HG03103 (cell line): ENCODE results near the gene NTRK1.
"Not testable (repeated sequence)": the region's sequence is repeated elsewhere in the genome, so short reads cannot be mapped to it uniquely, and the experiment has no call there.

Source experiments
- ATAC-seq: cut with Tn5 transposase; IDR thresholded peaks from one replicate; pipeline ENCODE4 v1.9.1; 2021; ENCODE audit warnings: low read depth; ENCODE audit not compliant: unreplicated experiment

The NTRK1 gene

DNA sequence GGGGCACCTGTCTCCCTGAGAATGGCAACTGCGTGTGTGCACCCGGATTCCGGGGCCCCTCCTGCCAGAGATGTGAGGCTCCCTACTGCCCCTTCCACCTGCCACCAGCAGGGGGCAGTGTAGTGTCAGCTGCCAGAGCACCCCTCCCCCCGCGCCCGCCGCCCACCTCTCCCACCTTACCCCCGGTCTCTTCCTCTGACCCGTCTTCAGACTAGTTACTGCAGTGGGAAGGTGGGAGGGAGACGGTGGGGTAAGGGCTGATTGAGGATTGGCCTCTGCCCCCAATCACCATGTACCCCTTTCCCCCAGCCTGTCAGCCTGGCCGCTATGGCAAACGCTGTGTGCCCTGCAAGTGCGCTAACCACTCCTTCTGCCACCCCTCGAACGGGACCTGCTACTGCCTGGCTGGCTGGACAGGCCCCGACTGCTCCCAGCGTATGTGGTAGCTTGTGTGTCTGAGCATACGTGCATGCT is 49.7 kb downstream of the NTRK1 start:
- ATAC-seq, result no peak

- ATAC-seq, result no peak
Observed at GRCh38 chr1:156911577-156912298, 51.1 kb downstream of the NTRK1 start.

DNA sequence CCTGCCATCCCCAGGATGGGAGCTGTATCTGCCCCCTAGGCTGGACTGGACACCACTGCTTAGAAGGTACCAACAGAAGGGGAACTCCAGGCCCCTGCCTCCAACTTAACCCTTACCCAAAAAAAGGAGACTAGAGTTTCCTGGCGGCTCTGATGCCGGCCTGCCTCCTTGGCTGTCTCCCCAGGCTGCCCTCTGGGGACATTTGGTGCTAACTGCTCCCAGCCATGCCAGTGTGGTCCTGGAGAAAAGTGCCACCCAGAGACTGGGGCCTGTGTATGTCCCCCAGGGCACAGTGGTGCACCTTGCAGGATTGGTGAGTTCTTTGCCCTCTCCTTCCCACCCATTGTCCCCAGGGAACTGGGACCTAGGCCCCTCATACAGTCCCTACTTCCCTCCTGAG is 51.6 kb downstream of the NTRK1 start:
- no peak for ATAC-seq

GRCh38 chr1:156912861-156913808 is 52.5 kb downstream of the NTRK1 start:
- ATAC-seq, result no peak

DNA sequence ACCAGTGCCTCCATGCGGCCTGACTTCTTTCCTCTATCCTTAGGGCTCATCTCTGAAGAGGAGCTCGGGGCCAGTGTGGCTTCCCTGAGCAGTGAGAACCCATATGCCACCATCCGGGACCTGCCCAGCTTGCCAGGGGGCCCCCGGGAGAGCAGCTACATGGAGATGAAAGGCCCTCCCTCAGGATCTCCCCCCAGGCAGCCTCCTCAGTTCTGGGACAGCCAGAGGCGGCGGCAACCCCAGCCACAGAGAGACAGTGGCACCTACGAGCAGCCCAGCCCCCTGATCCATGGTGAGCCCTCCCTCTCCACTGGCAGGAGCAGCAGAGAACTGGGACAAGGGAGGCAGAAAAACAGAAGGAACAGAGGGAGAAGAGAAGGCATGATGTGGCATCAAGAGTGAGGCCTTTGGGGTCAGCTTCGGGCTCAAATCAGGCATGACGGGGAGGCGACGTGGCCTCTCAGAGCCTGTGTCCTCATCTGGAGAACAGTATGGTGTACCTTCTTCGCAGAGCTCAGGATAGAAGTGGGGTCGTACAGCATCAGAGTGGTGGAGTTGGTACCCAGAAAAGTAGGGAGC is 53.2 kb downstream of the NTRK1 start:
- ATAC-seq, result no peak

DNA sequence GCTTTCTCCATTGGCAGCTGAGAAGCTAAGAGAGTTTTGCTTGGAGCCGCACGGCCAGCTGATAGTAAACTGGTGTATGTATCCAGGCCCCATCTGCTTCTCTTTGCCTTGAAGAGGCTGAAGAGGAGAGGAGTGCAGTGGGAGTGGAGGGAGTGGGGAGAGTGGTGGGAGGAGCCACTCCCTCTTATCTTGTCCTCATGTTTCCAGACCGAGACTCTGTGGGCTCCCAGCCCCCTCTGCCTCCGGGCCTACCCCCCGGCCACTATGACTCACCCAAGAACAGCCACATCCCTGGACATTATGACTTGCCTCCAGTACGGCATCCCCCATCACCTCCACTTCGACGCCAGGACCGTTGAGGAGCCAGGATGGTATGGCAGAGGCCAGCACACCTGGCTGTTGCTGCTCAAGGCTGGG is 53.8 kb downstream of the NTRK1 start:
- ATAC-seq, result no peak

GRCh38 chr1:156920233-156921052 is 59.8 kb downstream of the NTRK1 start, which contains the start of gene LRRC71:
TSS of gene LRRC71 (plus strand) at chr1:156920632. CDS start at chr1:156920804, 172 bp downstream.
- no peak for ATAC-seq

GRCh38 chr1:156921053-156921529 is 60.4 kb downstream of the NTRK1 start:
- ATAC-seq, result no peak

GRCh38 chr1:156922986-156923669 is 62.5 kb downstream of the NTRK1 start:
- ATAC-seq, result no peak

DNA sequence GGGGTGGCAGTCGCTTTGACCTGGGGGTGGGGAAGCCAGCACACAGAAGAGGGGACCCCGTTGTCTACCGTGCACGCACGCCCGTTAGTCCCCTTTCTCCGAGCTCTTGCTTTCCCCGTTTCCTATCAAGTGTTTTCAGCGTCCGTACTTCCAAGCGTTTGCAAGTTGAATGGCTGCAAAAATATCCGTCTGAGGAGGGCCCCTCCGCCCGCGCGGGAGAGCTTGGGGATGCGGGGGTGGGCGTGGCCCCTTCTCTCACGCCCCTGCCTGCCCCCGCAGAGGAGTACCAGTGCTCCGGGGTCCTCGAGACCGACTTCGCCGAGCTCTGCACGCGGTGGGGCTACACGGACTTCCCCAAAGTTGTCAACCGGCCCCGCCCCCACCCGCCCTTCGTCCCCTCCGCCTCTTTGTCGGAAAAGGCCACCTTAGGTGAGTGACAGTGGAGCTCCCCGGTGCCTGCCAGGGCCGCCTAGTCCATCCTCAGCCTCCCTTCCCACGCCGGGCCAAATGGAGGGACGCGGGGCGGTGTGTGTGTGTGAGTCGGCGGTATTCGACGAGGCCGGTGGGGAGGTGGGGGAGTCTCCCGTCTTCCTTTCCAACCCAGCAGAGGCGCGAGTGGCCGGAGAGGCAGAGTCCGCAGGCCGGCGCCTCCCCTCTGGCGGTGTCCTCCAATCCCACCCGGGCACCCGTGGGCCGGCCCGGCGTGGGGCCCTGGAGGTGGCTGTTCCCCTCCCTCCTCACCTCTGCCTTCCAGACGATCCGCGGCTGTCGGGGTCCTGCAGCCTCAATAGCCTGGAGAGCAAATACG is 63.2 kb downstream of the NTRK1 start:
- ATAC-seq, result no peak

DNA sequence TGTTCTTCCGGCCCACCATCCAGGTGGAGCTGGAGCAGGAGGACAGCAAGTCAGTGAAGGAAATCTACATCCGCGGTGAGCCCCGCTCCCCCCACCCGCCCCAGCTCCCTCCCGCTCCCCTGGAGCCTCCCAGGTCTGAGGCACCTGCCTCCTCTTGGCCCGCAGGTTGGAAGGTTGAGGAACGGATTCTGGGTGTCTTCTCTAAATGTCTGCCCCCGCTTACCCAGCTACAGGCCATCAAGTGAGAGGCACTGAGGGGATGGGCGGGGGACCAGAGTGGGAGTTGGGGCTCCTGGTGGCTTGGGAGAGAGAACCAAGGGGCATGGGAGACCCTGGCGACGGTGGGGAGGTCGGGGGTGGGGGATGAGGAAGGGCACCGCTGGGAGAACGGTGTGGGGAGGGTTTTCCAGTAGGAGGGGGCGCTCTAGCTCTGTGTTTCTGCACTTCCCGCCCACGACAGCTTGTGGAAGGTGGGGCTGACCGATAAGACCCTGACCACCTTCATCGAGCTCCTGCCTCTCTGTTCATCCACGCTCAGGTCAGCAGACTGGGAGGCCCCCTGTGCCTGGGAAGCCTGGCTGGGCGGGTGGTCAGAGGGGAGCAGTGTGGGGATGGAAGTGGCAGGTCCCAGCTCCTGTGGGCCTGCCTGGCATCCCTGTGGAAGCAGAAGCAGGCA is 64.0 kb downstream of the NTRK1 start:
- ATAC-seq, result no peak

GRCh38 chr1:156925154-156926010 is 64.7 kb downstream of the NTRK1 start:
- ATAC-seq, result no peak

DNA sequence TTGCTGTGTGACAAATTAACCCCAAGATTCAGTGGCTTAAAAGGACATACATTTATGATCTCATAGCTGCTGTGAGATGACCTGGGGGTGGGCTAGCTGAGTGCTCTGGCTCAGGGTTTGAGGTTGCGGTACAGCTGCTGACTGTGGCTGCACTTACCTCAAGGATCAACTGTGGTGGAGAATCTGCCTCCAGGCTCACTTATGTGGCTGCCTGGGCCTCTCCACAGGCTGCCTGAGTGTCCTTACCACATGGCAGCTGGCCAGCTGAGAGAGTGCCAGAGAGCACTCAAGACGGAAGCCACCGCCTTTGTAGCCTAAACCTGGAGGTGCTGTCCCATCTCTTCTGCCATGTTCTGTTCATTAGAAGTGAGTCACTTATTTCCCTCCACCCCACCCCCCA is 65.5 kb downstream of the NTRK1 start:
- ATAC-seq, result no peak

- not testable (repeated sequence) for ATAC-seq
Observed at GRCh38 chr1:156926695-156927094, 66.0 kb downstream of the NTRK1 start.

DNA sequence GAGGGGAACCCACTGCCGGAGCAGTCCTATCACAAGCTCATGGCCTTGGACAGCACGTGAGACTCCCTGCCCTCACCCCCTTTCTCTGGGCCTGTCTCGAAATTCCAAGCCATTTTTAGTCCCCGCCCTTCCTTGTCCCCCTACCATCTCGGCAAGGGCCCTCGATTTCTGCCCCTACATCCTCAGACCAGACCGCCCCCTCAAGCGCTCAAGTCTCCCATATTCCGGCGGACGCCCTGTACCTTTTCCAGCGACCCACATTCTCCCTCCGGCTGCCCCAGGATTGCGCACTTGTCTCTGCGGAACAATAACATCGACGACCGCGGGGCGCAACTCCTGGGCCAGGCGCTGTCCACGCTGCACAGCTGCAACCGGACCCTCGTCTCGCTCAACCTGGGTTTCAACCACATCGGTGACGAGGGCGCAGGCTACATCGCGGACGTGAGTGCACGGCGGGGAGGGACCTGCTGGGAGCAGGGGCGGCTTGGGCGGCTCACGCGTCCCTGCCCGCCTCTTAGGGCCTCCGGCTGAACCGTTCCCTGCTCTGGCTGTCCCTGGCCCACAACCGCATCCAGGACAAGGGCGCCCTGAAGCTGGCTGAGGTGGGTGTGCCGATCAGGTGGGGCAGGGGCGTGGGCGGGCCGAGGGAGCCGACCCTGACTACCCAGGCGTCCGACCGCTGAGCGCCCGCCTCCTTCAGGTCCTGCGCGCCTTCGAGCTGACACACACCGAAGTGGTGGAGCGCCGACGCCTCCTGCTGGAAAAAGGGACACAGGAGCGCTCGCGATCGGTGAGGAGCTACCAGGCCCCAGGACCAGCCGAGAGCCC is 66.8 kb downstream of the NTRK1 start:
- no peak for ATAC-seq

GRCh38 chr1:156928043-156928602 is 67.5 kb downstream of the NTRK1 start:
- ATAC-seq, result no peak
